NCI-H748 treated with DMSO at 0.1 percent for 48 hours (cell line): Measurements from ENCODE around the gene ANHX.
"Not testable (repeated sequence)": the region's sequence is repeated elsewhere in the genome, so short reads cannot be mapped to it uniquely, and the experiment has no call there.

Source experiments
- DNase-seq: peaks from one replicate; lab custom pipeline; 2025; lab: John Stamatoyannopoulos, UW

Gene ANHX

GRCh38 chr12:133235401-133236112 is at the start of gene ANHX:
Gene ANHX, minus strand, starts transcription at chr12:133235877. Its CDS starts 1,521 bp downstream, at chr12:133234356.
- no peak for DNase-seq

- not testable (repeated sequence) for DNase-seq
Measured at GRCh38 chr12:133264668-133265067, 29.0 kb upstream of the ANHX start.

GRCh38 chr12:133264173-133264572 is 28.5 kb upstream of the ANHX start:
- DNase-seq, result no peak

- DNase-seq, result no peak
Measured at GRCh38 chr12:133256321-133256720, 20.6 kb upstream of the ANHX start.

GRCh38 chr12:133255833-133256232 is 20.2 kb upstream of the ANHX start:
- DNase-seq, result not testable (repeated sequence)

GRCh38 chr12:133251732-133252131 is 16.1 kb upstream of the ANHX start:
- DNase-seq, result no peak

GRCh38 chr12:133236556-133236955 is 879 bp upstream of the ANHX start:
- no peak for DNase-seq

- no peak for DNase-seq
Measured at GRCh38 chr12:133236144-133236543, 467 bp upstream of the ANHX start.

- DNase-seq, result no peak
Measured at GRCh38 chr12:133234971-133235370, 706 bp downstream of the ANHX start.

- DNase-seq, result no peak
Measured at GRCh38 chr12:133233993-133234564, 1.6 kb downstream of the ANHX start.

- DNase-seq, result no peak
Measured at GRCh38 chr12:133233006-133233405, 2.7 kb downstream of the ANHX start.

GRCh38 chr12:133231001-133231400 is 4.7 kb downstream of the ANHX start:
- no peak for DNase-seq

- DNase-seq, result no peak
Measured at GRCh38 chr12:133227281-133227852, 8.3 kb downstream of the ANHX start.

- DNase-seq, result no peak
Measured at GRCh38 chr12:133226690-133227089, 9.0 kb downstream of the ANHX start.

- DNase-seq, result no peak
Measured at GRCh38 chr12:133225527-133225926, 10.2 kb downstream of the ANHX start.

- DNase-seq, result no peak
Measured at GRCh38 chr12:133222211-133222610, 13.5 kb downstream of the ANHX start.

- no peak for DNase-seq
Measured at GRCh38 chr12:133221241-133221640, 14.4 kb downstream of the ANHX start.

- no peak for DNase-seq
Measured at GRCh38 chr12:133220521-133220920, 15.2 kb downstream of the ANHX start.

GRCh38 chr12:133217219-133217618 is 18.5 kb downstream of the ANHX start:
- DNase-seq, result no peak

- no peak for DNase-seq
Measured at GRCh38 chr12:133215724-133216123, 20.0 kb downstream of the ANHX start.

GRCh38 chr12:133206390-133206789 is 29.3 kb downstream of the ANHX start:
- DNase-seq, result no peak

GRCh38 chr12:133204264-133204603 is 31.4 kb downstream of the ANHX start:
- DNase-seq, result no peak
